Putamen (tissue), 1 donor: ENCODE results near the gene GNL1.

Experiments used
- DNase-seq: peaks from one replicate; pipeline ENCODE4 v3.0.0-alpha.2; 2016; ENCODE audit warnings: low spot score

Gene GNL1

DNA sequence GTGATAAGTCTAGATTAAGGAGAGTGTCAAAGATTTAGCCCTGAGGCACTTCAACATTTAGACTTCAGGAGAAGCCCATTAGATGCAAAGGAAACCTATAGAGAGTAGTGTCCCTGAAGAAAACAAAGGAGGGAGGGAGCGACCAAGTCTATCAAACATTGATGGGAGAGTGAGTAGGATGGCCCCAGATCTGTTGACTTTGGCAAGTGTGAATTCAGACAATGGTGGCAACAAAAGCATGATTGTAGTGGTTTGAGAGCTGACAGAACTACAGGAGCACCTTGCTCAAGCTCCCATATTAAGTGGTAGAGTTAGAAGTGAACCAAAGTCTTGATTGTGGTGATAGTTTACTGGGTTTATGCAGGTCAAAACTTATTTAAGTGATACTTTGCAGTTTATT is 14.0 kb upstream of the GNL1 start:
- no peak for DNase-seq

DNA sequence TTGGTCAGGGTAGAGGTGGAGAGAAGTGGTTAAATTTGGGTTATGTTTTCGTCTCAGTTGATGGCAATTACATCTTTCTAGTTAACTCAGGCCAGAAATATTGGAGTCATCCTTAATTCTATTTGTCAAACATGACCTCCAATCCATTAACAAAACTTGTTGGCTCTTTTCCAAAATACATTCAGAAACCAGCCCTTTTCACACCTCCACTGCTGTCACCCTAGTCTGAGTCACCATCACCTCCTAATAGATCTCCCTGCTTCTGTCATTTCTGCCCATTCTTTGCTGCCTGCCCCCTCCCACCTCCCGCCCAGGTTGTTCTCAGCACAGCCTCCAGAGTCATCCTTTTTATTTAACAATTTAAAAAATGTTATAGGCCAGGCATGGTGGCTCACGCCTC is 12.0 kb upstream of the GNL1 start:
- peak; percentile 75 for DNase-seq

- DNase-seq = no peak
These were observed 9.5 kb upstream of the GNL1 start for GRCh38 chr6:30565772-30566171.

DNA sequence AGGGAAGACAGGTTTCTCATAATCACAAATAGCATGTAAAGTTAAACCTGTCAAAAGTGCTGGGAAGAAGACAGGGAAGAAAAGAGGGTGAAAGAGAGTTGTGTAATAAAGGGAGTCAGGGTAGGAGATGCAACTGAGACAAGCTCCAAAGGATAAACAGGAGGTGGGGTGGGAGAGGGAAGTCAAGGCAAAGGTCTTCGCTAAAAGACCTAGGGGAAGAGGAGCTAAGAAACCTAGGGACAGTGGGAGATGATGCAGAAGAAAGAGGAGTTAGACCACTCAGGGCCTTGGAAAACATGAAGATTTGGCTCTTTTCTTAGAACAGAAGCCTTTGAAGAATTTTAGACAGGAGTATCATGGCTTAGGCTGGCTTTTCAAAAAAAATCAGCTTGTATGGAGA is 7.8 kb upstream of the GNL1 start:
- no peak for DNase-seq

DNA sequence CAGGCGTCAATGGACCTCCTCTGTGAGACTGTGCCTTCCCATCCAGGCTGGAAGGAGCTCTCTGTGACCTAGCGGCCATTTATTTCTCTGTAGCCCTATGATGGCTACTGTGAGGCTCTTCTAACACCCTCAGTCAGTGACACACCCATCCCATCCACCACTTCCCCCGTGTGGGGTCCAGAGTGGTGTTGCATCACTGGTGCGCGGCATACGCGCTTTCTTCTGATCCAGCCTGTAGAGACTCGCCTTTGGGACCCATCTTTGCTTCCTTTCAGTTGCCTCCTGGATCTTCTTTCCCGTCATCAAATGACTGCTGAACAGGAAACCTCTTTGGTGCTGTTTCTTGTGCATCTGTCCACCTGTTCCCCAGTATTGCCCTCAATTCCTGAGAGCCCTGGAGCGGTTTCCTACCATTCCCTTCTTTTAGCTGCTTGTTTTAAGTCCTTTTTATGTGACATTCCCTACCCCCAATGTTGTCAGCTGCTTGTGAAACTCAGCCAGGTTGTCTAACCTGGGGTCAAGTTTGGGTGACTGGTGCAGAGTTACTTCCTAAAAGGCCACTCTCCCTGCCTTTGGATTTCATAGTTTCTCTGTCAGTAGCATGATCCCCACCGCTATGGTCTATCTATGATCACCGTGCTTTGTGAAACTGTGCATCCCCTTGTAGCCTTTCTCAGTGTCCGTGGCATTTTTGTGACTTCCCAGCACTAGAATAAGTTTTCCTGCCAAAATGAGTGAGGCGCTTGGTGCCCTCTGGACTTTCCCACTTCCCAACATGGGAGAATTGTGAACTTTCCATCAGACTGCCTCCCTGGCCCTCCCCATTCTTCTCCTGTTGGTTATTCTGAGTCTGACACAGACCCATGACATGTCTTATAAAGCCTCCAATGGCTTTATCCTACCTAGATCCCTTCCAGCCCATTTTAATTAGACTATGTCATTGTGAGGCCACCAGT is 6.5 kb upstream of the GNL1 start:
- DNase-seq = no peak

- DNase-seq = no peak
These were observed 4.6 kb upstream of the GNL1 start for GRCh38 chr6:30560930-30561329.

DNA sequence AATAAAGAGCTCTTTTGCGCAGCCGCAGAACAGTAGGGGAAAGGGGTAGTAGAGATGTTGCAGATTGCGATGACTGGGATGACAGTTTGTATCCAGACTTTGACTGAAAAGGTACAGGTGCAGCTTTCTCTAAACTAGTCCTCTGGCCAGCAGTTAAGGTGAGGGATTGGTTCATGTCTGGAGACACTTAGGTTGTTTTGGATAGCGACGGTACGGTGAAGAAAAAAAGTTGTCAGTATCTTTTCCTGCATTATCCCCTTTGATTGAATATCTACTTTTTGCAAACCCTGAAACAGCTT is 1.3 kb upstream of the GNL1 start:
- no peak for DNase-seq

DNA sequence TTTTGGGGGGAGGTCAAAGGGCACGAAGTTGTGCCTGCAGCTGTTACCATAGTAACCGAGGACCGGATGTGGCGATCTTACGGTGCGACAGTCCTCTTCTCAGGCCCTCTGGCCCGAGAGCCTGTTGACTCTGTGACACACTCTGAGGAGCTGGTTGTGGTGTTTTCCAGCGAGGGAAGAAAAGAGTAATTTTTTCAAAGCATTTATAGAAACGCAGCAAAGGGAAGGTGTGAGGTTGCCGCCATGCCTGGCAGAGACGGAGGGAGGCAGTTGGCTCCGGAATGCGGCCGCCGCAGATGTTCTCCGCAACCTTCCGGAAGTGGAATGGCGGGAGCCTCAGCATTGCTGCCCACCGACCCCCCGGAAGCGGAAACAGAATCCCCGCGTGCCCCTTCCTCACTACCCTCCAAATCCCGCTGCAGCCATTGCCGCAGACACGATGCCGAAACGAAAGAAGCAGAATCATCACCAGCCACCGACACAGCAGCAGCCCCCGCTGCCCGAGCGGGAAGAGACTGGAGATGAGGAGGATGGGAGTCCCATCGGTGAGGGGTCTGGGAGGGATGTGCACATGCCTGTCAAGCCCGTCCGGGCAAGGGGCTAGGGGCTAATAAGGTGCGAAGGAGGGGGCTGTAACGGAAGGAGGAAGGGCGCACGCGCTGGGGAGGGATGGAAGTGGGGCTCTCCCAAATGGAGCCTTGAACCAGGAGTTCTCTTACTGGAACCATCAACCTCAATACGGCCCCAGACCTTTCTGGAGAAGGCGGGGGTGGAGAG is 805 bp upstream of the GNL1 start, which contains the start of gene PRR3:
Gene PRR3 (plus strand): TSS at position 390 of the 777 bp plus-strand sequence. CDS start 50 bp downstream, at position 440.
- DNase-seq = peak; percentile 92

DNA sequence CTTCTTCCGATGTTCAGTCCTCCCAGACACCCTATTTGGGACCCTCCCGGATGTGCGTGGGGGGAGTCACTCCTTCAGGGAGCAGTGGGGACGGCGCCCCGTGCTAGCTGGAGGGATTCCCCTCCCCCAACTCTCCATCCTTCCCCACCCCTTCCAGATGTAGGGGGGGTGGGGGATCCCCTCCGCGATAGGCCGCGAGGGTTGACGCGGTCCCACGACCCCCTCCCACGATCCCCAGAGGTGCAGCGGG is 548 bp downstream of the GNL1 start:
- DNase-seq = peak; percentile 41

DNA sequence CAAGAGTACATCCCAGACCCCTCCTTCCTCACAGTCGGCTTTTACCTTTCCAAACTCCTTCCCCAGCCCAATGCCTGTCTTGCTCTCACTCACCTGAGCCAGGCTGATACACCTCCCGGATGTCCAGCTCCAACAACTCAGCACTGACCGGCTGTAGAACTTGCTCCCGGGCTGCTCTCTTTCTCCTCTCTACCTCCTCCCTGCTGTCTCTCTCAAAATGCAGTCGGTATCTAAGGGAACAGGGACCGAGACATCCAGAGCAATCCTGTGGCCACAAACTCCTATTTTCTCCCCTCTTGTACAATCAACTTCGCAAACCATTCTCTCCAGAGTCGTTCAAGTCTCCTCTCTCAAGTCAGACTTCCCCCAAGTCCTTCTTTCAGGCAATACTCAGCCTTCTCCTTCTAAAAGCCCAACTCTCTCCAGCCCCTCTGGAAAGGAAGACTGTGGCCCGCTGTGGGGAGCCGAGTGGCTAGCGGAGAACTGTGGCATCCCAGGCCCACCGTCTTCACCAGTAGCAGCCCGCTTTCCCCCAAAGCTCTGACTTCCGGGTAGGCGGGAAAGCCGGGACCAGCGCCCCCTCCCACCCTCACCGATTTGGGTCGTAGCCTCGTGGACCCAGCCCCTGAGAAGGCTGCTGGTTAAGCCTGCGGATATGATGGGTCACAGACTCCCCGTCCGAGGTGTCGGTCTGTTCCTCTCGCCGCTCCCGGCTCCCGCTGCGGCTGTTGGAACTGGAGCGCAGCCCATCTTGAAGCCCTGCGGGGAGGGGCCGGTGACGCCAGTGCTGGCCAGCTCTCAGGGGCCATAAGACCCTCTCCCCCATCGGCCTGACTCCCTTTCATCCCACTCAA is 1.1 kb downstream of the GNL1 start:
- DNase-seq = no peak

DNA sequence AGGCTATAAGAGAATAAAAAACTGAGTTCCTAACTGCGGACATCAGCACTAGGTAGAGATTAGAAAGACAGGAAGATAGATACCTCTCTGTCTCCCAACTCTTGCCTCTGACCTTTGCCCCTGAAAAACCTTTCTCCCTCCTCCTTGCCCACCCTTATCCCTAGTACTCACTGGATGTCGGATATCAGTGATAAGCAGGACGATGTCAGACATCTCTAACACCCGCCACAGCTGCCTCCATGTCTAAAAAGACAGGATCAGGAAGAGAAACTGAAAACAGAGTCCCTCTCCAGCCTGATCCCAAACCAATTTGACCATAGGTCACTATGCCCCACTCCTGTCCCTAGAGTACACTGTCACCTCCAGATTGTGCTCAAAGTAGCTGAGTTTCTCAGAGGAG is 1.9 kb downstream of the GNL1 start:
- no peak for DNase-seq

DNA sequence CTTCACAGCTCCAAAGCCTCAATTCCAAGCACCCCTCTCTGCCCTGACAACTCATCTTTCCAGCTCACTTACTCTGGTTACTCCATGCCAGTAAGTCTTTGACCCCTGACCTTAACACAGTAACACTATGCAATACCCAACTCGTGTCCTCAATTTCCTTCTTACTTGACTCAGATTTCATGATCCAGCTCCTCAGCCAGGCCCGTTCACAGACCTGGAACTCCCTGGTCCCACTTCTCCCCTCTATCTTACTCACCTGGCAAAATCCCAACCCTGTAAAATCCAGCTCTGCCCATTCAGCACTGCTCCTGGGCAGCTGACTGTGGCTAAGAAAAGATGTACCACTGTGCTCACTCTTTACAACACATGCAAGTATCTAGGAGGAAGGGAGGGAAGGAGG is 7.9 kb downstream of the GNL1 start:
- DNase-seq = no peak

- no peak for DNase-seq
These were observed 8.8 kb downstream of the GNL1 start for GRCh38 chr6:30547454-30547853.

DNA sequence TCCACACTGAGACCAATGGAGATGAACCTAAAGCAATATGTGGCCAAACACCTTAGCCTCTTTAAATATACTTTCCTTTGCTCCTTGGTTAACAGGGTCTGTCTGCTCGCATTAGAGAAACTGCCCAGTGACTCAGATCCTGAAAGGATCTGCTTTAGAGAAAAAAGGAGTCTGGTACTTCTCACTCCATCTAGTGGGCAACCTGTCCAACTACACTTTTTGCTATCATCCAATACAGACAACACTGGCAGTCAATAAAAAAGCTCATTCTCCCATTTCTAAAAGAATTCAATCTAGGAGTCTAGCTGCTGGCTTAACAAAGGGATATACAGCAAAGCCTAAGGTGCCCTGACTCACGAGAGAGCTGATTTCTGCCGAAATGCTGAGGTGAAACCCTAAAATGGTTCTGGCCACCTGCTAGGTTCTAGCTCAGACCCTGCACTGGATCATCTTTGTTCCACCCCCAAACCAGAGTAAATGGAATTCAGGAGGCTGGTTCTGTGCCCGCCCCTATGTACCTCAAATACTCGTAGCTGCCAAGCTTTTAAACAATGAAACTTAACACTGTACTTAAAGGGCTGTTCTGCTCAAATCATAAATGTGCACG is 11.5 kb downstream of the GNL1 start:
- peak; percentile 52 for DNase-seq

GRCh38 chr6:30543821-30544220 is 12.5 kb downstream of the GNL1 start:
- DNase-seq = no peak

GRCh38 chr6:30542915-30543314 is 13.4 kb downstream of the GNL1 start:
- no peak for DNase-seq

DNA sequence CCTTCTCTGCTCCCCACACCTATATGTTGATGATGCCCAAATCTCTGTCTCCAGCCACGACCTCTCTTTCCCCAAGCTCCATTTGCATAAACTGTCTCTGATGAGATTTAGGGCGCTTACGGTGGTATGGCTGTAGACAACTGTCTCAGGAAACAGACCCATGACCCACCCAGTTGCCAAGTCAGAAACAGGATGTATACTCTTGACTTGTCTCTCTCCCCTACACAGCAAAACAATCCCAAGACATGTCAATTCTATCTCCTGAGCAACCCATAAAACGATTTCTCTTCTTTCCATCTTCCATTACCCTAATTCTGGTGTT is 13.9 kb downstream of the GNL1 start:
- no peak for DNase-seq

- peak; percentile 84 for DNase-seq
These were observed 14.5 kb downstream of the GNL1 start for GRCh38 chr6:30541515-30542403.

- no peak for DNase-seq
These were observed 18.4 kb downstream of the GNL1 start for GRCh38 chr6:30537931-30538330.

DNA sequence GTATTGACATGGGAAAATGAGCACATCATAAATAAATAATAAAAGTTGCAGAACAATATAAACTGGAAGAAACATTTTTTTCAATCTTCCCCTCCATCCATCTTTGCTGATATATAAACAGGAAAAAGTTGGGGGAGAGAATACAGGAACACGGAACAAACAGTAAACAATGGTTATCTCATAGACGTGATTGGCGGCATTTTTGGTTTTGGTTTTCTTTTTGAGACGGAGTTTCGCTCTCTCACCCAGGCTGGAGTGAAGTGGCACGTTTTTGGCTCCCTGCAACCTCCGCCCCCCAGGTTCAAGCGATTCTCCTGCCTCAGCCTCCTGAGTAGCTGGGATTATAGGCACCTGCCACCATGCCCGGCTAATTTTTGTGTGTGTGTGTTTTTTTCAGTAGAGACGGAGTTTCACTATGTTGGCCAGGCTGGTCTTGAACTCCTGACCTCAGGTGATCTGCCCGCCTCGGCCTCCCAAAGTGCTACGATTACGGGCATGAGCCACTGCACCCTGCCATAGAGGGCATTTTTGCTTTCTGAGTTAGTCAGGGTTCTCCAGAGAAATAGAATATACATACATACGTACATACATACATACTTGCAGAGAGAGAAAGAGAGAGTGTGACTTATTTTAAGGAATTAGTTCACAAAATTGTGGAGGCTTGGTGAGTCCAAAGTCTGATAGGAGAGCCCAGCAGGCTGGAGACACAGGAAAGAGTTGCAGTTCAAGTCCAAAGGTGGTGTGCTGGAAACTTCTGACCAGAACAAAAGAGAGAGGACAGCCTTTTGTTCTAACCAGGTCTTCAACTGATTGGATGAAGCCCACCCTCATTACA is 22.6 kb downstream of the GNL1 start:
- DNase-seq = no peak
